NCI-H2171 (cell line): ENCODE data around the gene SUPT5H.

Experiments
- DNase-seq: peaks from one replicate; lab custom pipeline; 2025; lab: John Stamatoyannopoulos, UW

Gene SUPT5H

GRCh38 chr19:39445196-39446111, at the start of gene SUPT5H:
SUPT5H (plus strand) TSS chr19:39445582; CDS start chr19:39445891, 309 bp downstream.
- peak; percentile 98 for DNase-seq

GRCh38 chr19:39397360-39398296, 47.8 kb upstream of the SUPT5H start:
- peak; percentile 51 for DNase-seq

GRCh38 chr19:39398297-39398864, 47.0 kb upstream of the SUPT5H start:
- no peak for DNase-seq

- no peak for DNase-seq
These were observed 45.7 kb upstream of the SUPT5H start for GRCh38 chr19:39399668-39400050.

GRCh38 chr19:39400061-39400460, 45.3 kb upstream of the SUPT5H start:
- no peak for DNase-seq

- no peak for DNase-seq
These were observed 44.3 kb upstream of the SUPT5H start for GRCh38 chr19:39401070-39401548.

- DNase-seq: no peak
These were observed 43.6 kb upstream of the SUPT5H start for GRCh38 chr19:39401549-39402345.

GRCh38 chr19:39402346-39403300, 42.8 kb upstream of the SUPT5H start:
- DNase-seq: peak; percentile 49

GRCh38 chr19:39403331-39404312, 41.8 kb upstream of the SUPT5H start:
- DNase-seq: peak; percentile 85

GRCh38 chr19:39405261-39405957, 40.0 kb upstream of the SUPT5H start:
- no peak for DNase-seq

GRCh38 chr19:39405958-39406655, 39.3 kb upstream of the SUPT5H start:
- DNase-seq: no peak

GRCh38 chr19:39406656-39407409, 38.5 kb upstream of the SUPT5H start, which contains the start of gene ZFP36:
ZFP36 (plus strand) TSS chr19:39406847; CDS start chr19:39406905, 58 bp downstream.
- peak; percentile 53 for DNase-seq

GRCh38 chr19:39407410-39407659, 38.0 kb upstream of the SUPT5H start:
- DNase-seq: no peak

GRCh38 chr19:39407660-39408391, 37.6 kb upstream of the SUPT5H start:
- no peak for DNase-seq

GRCh38 chr19:39408392-39409207, 36.8 kb upstream of the SUPT5H start:
- peak; percentile 24 for DNase-seq
